SK-N-SH treated with all-trans-retinoic acid at 6 μM for 48 hours (cell line): ENCODE data around the gene KDM2B.

Experiments used
- ATAC-seq: fragments of 200-7000 bp; cut with Tn5 transposase; 3 replicates; pipeline ENCODE4 v1.9.1; 2020; ENCODE audit warnings: mild to moderate bottlenecking, moderate library complexity
- ARNTL ChIP-seq: fragments of 450-650 bp; formaldehyde crosslinking; IDR thresholded peaks from 2 replicates; pipeline ENCODE4 v1.5.0; 2020; ENCODE audit warnings: low read depth, mild to moderate bottlenecking, moderate library complexity, borderline replicate concordance
- BACH2 ChIP-seq: fragments of 250-450 bp; sonication (Bioruptor Pico); IDR thresholded peaks from 2 replicates; pipeline ENCODE4 v1.9.0; 2021; ENCODE audit warnings: mild to moderate bottlenecking, borderline replicate concordance
- CREB5 ChIP-seq: fragments of 250-450 bp; sonication (Bioruptor Pico); IDR thresholded peaks from 2 replicates; pipeline ENCODE4 v1.5.1; 2020; ENCODE audit warnings: low read depth, mild to moderate bottlenecking, moderate library complexity
- CSDC2 ChIP-seq: fragments of 250-450 bp; sonication (Bioruptor Pico); IDR thresholded peaks from 2 replicates; pipeline ENCODE4 v1.5.0; 2020; ENCODE audit warnings: mild to moderate bottlenecking, moderate library complexity
- CSRNP3 ChIP-seq: fragments of 250-450 bp; sonication (Bioruptor Pico); IDR thresholded peaks from 2 replicates; pipeline ENCODE4 v1.5.1; 2021; ENCODE audit warnings: mild to moderate bottlenecking, moderate library complexity
- GLIS3 ChIP-seq: fragments of 250-450 bp; sonication (Bioruptor Pico); IDR thresholded peaks from 2 replicates; pipeline ENCODE4 v1.5.0; 2020; ENCODE audit warnings: mild to moderate bottlenecking, moderate library complexity
- ISL1 ChIP-seq: fragments of 250-450 bp; sonication (Bioruptor Pico); IDR thresholded peaks from 2 replicates; pipeline ENCODE4 v2.1.2; 2022; ENCODE audit warnings: mild to moderate bottlenecking, moderate library complexity
- OSR1 ChIP-seq: fragments of 250-450 bp; sonication (Bioruptor Pico); IDR thresholded peaks from 2 replicates; pipeline ENCODE4 v1.8.0; 2022; ENCODE audit warnings: moderate library complexity, mild to moderate bottlenecking, inconsistent platforms
- PATZ1 ChIP-seq: fragments of 250-450 bp; sonication (Bioruptor Pico); IDR thresholded peaks from 2 replicates; pipeline ENCODE4 v1.8.0; 2020; ENCODE audit warnings: mild to moderate bottlenecking, moderate library complexity, borderline replicate concordance
- POU6F1 ChIP-seq: fragments of 250-450 bp; sonication (Bioruptor Pico); IDR thresholded peaks from 2 replicates; pipeline ENCODE4 v1.8.0; 2021; ENCODE audit warnings: low read depth, mild to moderate bottlenecking, moderate library complexity, borderline replicate concordance
- PPARA ChIP-seq: fragments of 250-450 bp; sonication (Bioruptor Pico); IDR thresholded peaks from 2 replicates; pipeline ENCODE4 v1.5.0; 2020; ENCODE audit warnings: mild to moderate bottlenecking, borderline replicate concordance
- RARB ChIP-seq: fragments of 250-450 bp; sonication (Bioruptor Pico); IDR thresholded peaks from 2 replicates; pipeline ENCODE4 v1.8.0; 2021; ENCODE audit warnings: mild to moderate bottlenecking, moderate library complexity
- SNAI2 ChIP-seq: fragments of 250-450 bp; sonication (Bioruptor Pico); IDR thresholded peaks from 2 replicates; pipeline ENCODE4 v1.5.0; 2020; ENCODE audit warnings: mild to moderate bottlenecking, moderate library complexity
- TCF4 ChIP-seq: fragments of 250-450 bp; sonication (Bioruptor Pico); IDR thresholded peaks from 2 replicates; pipeline ENCODE4 v1.8.0; 2021; ENCODE audit warnings: mild to moderate bottlenecking, moderate library complexity, borderline replicate concordance
- TOX ChIP-seq: fragments of 250-450 bp; sonication (Bioruptor Pico); IDR thresholded peaks from 2 replicates; pipeline ENCODE4 v1.8.0; 2021; ENCODE audit warnings: mild to moderate bottlenecking, moderate library complexity, borderline replicate concordance
- ZC3H10 ChIP-seq: fragments of 250-450 bp; sonication (Bioruptor Pico); IDR thresholded peaks from 2 replicates; pipeline ENCODE4 v1.5.1; 2021; ENCODE audit warnings: mild to moderate bottlenecking, moderate library complexity
- ZFP3 ChIP-seq: fragments of 250-450 bp; sonication (Bioruptor Pico); IDR thresholded peaks from 2 replicates; pipeline ENCODE4 v1.5.0; 2020; ENCODE audit warnings: mild to moderate bottlenecking, moderate library complexity
- ZFP30 ChIP-seq: fragments of 450-650 bp; formaldehyde crosslinking; IDR thresholded peaks from 2 replicates; pipeline ENCODE4 v1.5.0; 2022; ENCODE audit warnings: mild to moderate bottlenecking, moderate library complexity
- ZNF565 ChIP-seq: fragments of 450-650 bp; formaldehyde crosslinking; conservative IDR thresholded peaks from 2 replicates; pipeline ENCODE4 v1.5.0; 2020; ENCODE audit warnings: low read depth, mild to moderate bottlenecking, moderate library complexity
- ZNF70 ChIP-seq: fragments of 450-650 bp; formaldehyde crosslinking; IDR thresholded peaks from 2 replicates; pipeline ENCODE4 v1.5.0; 2020; ENCODE audit warnings: mild to moderate bottlenecking, moderate library complexity
- ZNF8 ChIP-seq: fragments of 450-650 bp; formaldehyde crosslinking; IDR thresholded peaks from 2 replicates; pipeline ENCODE4 v1.5.0; 2020; ENCODE audit warnings: mild to moderate bottlenecking, moderate library complexity
- TF ChIP-seq, protein P1 (sequence below): fragments of 250-450 bp; sonication (Bioruptor Pico); IDR thresholded peaks from 2 replicates; pipeline ENCODE4 v1.5.0; 2020; ENCODE audit warnings: mild to moderate bottlenecking, moderate library complexity

The KDM2B gene

DNA sequence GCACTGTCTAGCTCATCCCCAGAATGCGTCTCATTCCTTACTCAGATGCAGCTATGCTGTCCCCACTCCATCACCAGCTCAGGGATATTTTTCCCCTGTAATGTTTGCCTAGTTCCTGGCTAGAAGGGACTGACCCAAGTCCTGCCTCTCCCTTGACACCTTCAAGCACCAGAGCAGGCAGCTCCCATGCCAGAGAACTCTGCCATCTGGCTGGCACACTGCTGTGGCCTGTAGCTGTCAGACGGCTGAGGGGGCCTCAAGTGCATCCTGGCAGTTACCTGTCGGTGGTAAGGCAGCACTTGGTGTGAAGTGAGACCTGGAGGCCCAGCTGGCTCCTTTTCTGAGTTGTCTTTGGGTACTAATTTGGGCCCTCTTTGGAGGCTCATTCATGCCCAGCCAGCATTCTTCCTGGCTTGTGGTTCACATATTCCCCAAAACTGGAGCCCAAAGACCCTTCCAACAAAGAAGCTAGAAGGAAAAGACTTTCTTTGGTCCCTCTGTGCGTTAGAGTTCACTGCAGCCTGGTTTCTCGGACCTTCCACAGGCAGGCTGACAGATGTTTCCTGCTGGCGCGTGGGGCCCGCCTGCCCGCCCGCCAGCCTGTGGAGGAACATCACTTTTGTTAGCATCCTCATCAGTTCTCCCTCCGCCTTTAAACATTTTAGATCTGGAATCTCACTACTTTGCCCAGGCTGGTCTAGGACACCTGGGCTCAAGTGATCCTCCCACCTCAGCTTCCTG lies 147.9 kb downstream of the KDM2B start:
- no peak for ATAC-seq
- no peak for TF ChIP-seq ZFP3 (CRISPR knock-in tag)
- no peak for TF ChIP-seq CSRNP3
- TF ChIP-seq SNAI2 (CRISPR knock-in tag): no peak
- no peak for TF ChIP-seq TOX
- no peak for TF ChIP-seq BACH2 (CRISPR knock-in tag)
- TF ChIP-seq OSR1 (CRISPR knock-in tag): no peak
- no peak for TF ChIP-seq ZNF565 (CRISPR knock-in tag)
- no peak for TF ChIP-seq PPARA (CRISPR knock-in tag)
- TF ChIP-seq ARNTL (CRISPR knock-in tag): no peak
- no peak for TF ChIP-seq GLIS3 (CRISPR knock-in tag)
- no peak for TF ChIP-seq RARB (CRISPR knock-in tag)
- TF ChIP-seq CSDC2: no peak
- TF ChIP-seq TCF4 (CRISPR knock-in tag): no peak
- no peak for TF ChIP-seq POU6F1 (CRISPR knock-in tag)
- TF ChIP-seq ZFP30 (CRISPR knock-in tag): no peak
- no peak for TF ChIP-seq ISL1 (CRISPR knock-in tag)
- TF ChIP-seq, protein P1, sequence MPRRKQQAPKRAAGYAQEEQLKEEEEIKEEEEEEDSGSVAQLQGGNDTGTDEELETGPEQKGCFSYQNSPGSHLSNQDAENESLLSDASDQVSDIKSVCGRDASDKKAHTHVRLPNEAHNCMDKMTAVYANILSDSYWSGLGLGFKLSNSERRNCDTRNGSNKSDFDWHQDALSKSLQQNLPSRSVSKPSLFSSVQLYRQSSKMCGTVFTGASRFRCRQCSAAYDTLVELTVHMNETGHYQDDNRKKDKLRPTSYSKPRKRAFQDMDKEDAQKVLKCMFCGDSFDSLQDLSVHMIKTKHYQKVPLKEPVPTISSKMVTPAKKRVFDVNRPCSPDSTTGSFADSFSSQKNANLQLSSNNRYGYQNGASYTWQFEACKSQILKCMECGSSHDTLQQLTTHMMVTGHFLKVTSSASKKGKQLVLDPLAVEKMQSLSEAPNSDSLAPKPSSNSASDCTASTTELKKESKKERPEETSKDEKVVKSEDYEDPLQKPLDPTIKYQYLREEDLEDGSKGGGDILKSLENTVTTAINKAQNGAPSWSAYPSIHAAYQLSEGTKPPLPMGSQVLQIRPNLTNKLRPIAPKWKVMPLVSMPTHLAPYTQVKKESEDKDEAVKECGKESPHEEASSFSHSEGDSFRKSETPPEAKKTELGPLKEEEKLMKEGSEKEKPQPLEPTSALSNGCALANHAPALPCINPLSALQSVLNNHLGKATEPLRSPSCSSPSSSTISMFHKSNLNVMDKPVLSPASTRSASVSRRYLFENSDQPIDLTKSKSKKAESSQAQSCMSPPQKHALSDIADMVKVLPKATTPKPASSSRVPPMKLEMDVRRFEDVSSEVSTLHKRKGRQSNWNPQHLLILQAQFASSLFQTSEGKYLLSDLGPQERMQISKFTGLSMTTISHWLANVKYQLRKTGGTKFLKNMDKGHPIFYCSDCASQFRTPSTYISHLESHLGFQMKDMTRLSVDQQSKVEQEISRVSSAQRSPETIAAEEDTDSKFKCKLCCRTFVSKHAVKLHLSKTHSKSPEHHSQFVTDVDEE (CRISPR knock-in tag): no peak
- TF ChIP-seq ZC3H10 (CRISPR knock-in tag): no peak

GRCh38 chr12:121430833-121431415 lies 149.9 kb downstream of the KDM2B start:
- TF ChIP-seq CREB5 (CRISPR knock-in tag) (no peak), TOX (no peak), ZNF70 (CRISPR knock-in tag) (no peak), ZC3H10 (CRISPR knock-in tag) (no peak), CSRNP3 (no peak), GLIS3 (CRISPR knock-in tag) (no peak), ZNF8 (CRISPR knock-in tag) (no peak), ZNF565 (CRISPR knock-in tag) (no peak), ARNTL (CRISPR knock-in tag) (no peak), ISL1 (CRISPR knock-in tag) (no peak), SNAI2 (CRISPR knock-in tag) (no peak), PATZ1 (CRISPR knock-in tag) (no peak), PPARA (CRISPR knock-in tag) (no peak)
- ATAC-seq: no peak
